ELR (cell line): ENCODE measurements around the gene C1QTNF7.

Experiments
- DNase-seq: peaks from one replicate; pipeline ENCODE4 v3.0.0-alpha.2; 2015; ENCODE audit warnings: low read depth

The C1QTNF7 gene

DNA sequence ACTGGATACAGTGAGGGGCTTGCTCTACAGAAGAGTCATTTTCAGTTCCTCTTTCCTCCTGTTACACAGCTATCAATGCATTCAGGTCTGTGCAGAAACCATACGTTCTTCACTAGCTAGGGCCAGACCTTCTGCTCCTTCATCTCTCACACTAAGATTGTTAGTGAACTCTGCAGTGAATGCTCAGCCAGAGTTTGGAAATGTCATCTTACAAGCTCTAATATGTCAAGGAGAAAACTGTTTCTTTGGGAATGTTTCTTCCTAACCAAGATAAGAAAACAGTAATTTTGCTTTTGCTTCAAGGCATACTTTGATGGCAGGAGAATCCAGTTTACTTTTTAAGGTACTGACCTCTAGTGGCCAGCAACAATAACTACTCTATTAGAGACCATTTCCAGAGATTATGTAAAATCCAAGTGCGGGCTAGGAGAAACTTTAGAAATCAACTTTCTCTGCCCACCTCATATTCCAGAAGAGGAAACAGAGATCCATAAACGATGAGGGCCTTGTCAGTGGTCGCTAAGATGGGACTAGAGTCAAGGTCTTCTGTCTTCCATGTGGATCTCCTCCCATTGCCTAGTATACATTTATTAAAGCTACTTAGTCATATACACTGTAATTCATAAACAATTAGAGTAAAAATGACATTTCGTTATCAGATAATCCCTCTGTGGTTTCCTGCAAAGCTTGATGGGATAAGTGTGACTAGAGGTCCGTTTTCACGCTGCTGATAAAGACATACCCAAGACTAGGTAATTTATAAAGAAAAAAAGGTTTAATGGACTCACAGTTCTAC is 29.8 kb downstream of the C1QTNF7 start:
- peak; percentile 70 for DNase-seq

GRCh38 chr4:15458616-15459015 is 30.8 kb downstream of the C1QTNF7 start:
- DNase-seq: no peak

GRCh38 chr4:15459706-15460105 is 31.9 kb downstream of the C1QTNF7 start:
- no peak for DNase-seq

DNA sequence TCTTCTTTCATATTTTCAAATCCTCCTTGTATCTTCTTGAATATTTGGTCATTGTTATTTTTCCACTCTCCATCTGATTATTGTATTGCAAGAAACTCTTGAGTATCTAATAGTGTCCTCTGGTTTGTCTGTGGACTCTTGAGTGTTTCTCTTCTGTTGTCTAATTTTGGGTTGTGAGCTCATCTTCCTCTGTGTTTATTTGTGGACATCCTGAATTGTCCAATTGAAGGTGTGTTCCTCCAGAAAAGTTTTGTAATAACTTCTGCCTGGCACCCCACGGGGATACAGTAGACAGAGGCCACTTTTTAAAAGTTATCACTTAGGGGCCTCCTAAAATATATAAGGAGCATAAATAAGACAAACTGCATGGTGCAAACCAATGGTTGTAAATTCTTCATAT is 38.8 kb downstream of the C1QTNF7 start:
- no peak for DNase-seq

- peak; percentile 64 for DNase-seq
These were observed 41.7 kb downstream of the C1QTNF7 start, which contains the start of gene CC2D2A for GRCh38 chr4:15469402-15470127. TSS of gene CC2D2A (plus strand) at chr4:15469882. CDS start at chr4:15475933, 6,051 bp downstream.

GRCh38 chr4:15470128-15470475 is 42.3 kb downstream of the C1QTNF7 start:
- DNase-seq: no peak

GRCh38 chr4:15476396-15476795 is 48.6 kb downstream of the C1QTNF7 start:
- DNase-seq: no peak

- DNase-seq: no peak
These were observed 50.9 kb downstream of the C1QTNF7 start for GRCh38 chr4:15478724-15479088.

- DNase-seq: peak; percentile 88
These were observed 51.5 kb downstream of the C1QTNF7 start for GRCh38 chr4:15479089-15479912.

DNA sequence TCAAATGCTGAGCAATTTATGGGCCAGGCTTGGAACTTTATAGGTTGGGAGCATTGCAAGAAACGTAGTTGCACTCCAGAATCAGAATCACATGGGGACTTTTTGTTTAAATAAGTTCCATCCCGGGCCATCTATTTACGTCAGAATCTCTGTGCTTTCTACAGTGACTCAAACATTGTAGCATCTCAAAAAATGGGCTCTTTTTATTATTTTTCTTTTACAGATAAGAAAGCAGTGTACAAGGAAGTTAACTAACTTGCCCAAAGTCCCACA is 52.0 kb downstream of the C1QTNF7 start:
- DNase-seq: peak; percentile 39

- no peak for DNase-seq
These were observed 54.3 kb downstream of the C1QTNF7 start for GRCh38 chr4:15481961-15482745.

DNA sequence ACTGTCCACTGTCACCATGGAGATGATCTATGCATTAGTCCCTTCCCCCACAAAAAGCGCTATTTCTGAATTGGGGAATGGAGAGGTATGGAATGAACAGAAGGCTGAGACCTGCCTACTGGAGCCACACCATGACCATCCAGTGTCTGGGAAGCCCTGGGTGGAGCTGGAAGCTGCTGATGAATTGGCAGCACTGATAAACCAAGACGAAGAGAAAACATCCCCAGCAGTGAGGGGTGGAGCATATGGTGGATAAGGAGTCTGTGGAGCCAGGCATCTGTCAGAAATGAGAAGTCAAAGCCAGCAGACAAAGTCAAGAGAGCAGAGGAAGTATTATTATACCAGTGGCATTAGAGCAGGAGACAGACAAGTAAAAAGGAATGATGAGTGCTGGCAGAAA is 55.0 kb downstream of the C1QTNF7 start:
- DNase-seq: no peak

GRCh38 chr4:15488136-15488535 is 60.3 kb downstream of the C1QTNF7 start:
- no peak for DNase-seq

DNA sequence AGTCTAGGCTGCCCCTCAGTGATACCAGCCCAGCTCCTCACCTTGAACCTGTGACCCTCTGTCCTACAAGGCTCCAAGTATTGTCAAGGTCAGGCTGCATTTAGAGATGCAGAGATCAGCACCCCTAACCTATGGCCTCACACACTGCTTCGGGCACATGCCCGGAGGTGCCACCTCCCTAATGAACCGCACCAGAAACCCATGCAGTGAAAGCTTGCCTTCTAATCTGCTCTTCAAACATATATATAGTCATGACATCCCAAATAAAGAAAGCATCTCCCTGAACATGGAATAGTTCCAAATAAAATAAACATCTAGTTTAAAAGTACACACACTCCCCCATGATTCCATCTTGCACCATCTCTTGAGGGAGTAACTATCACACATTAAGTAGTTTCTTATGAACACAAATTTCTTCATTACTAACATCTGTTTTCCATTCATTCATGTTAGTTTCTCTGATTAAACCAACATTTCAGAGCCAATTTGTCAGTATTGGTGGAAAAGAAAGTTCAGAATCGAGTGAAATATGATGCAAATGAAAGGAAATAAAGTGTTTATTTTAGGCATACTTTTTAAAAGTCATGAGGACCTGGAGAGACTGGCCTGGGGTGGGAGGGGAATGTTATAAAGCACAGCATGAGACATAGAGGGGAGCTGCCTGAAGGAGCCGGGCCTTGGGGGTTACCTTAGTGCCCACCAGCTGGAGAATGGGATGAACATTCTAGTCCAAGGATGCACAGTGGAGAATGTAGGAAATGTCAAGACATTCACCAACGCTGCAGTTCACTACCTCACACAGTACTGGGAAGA is 61.0 kb downstream of the C1QTNF7 start:
- DNase-seq: no peak

GRCh38 chr4:15489551-15489950 is 61.7 kb downstream of the C1QTNF7 start:
- DNase-seq: no peak

DNA sequence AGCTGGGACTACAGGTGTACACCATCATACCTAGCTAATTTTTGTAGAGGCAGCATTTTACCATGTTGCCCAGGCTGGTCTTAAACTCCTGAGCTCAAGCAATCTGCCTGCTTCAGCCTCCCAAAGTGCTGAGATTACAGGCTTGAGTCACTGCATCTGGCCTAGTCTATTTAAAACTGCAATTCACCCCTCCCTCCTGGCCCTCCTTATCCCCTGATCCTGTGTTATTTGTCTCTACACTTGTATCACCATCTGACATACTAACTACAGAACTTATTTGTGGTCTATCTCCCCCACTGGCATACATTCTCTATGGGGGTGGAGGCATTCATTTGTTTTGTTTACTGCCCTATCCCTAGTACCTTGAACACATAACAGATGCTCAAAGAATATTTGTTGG is 65.6 kb downstream of the C1QTNF7 start:
- no peak for DNase-seq

GRCh38 chr4:15495621-15496020 is 67.8 kb downstream of the C1QTNF7 start:
- DNase-seq: no peak
